HG02623 (cell line): Measurements from ENCODE around the gene ENPP7.

Experiments
- ATAC-seq: cut with Tn5 transposase; IDR thresholded peaks from one replicate; pipeline ENCODE4 v1.9.1; 2021; ENCODE audit warnings: moderate library complexity; ENCODE audit not compliant: unreplicated experiment

ENPP7 gene

GRCh38 chr17:79702550-79703236, 28.1 kb upstream of the ENPP7 start:
- no peak for ATAC-seq

- ATAC-seq: no peak
Observed at GRCh38 chr17:79704691-79705090, 26.1 kb upstream of the ENPP7 start.

- ATAC-seq: no peak
Observed at GRCh38 chr17:79705674-79706073, 25.1 kb upstream of the ENPP7 start.

GRCh38 chr17:79706931-79707850, 23.6 kb upstream of the ENPP7 start:
- ATAC-seq: no peak

GRCh38 chr17:79707931-79708891, 22.5 kb upstream of the ENPP7 start:
- no peak for ATAC-seq

- ATAC-seq: no peak
Observed at GRCh38 chr17:79711715-79712305, 18.9 kb upstream of the ENPP7 start.

- ATAC-seq: no peak
Observed at GRCh38 chr17:79713391-79713790, 17.4 kb upstream of the ENPP7 start.

- no peak for ATAC-seq
Observed at GRCh38 chr17:79714176-79715097, 16.3 kb upstream of the ENPP7 start.

GRCh38 chr17:79715098-79715942, 15.4 kb upstream of the ENPP7 start:
- ATAC-seq: no peak

GRCh38 chr17:79715943-79716797, 14.6 kb upstream of the ENPP7 start:
- no peak for ATAC-seq

- no peak for ATAC-seq
Observed at GRCh38 chr17:79720705-79721292, 9.9 kb upstream of the ENPP7 start.

- no peak for ATAC-seq
Observed at GRCh38 chr17:79721993-79722671, 8.6 kb upstream of the ENPP7 start.

- no peak for ATAC-seq
Observed at GRCh38 chr17:79722787-79723186, 8.0 kb upstream of the ENPP7 start.

GRCh38 chr17:79728169-79728907, 2.4 kb upstream of the ENPP7 start:
- no peak for ATAC-seq

- ATAC-seq: no peak
Observed at GRCh38 chr17:79728908-79729471, 1.8 kb upstream of the ENPP7 start.

GRCh38 chr17:79729761-79730160, 982 bp upstream of the ENPP7 start:
- ATAC-seq: no peak
